Neural cell (in vitro differentiated cells): ENCODE data around the gene CD164.

Experiments used
- EP300 ChIP-seq: fragments of 450-650 bp; conservative IDR thresholded peaks from 2 replicates; pipeline ENCODE4 v1.6.1; 2014; ENCODE audit warnings: antibody characterized with exemption, mild to moderate bottlenecking, moderate library complexity; ENCODE audit not compliant: poor library complexity, severe bottlenecking
- EZH2 ChIP-seq: fragments of 200-600, 300-800 bp; shearing (Covaris generic), sonication (generic); IDR thresholded peaks from 2 replicates; pipeline ENCODE4 v1.6.1; 2014; ENCODE audit warnings: antibody characterized with exemption, low read length, borderline replicate concordance, mild to moderate bottlenecking; ENCODE audit not compliant: insufficient read depth, poor library complexity, severe bottlenecking
- MXI1 ChIP-seq: fragments of 450-650 bp; conservative IDR thresholded peaks from 2 replicates; pipeline ENCODE4 v1.6.1; 2014; ENCODE audit warnings: antibody characterized with exemption, mild to moderate bottlenecking; ENCODE audit not compliant: poor library complexity, severe bottlenecking
- POLR2AphosphoS5 ChIP-seq: IDR thresholded peaks from 2 replicates; pipeline ENCODE4 v1.6.1; 2012
- RAD21 ChIP-seq: fragments of 450-650 bp; conservative IDR thresholded peaks from 2 replicates; pipeline ENCODE4 v1.6.1; 2014; ENCODE audit warnings: antibody characterized with exemption, mild to moderate bottlenecking, moderate library complexity
- SMC3 ChIP-seq: fragments of 450-650 bp; conservative IDR thresholded peaks from 2 replicates; pipeline ENCODE4 v1.6.1; 2014; ENCODE audit warnings: antibody characterized with exemption, mild to moderate bottlenecking, moderate library complexity; ENCODE audit not compliant: poor library complexity
- TAF1 ChIP-seq: IDR thresholded peaks from 2 replicates; pipeline ENCODE4 v1.6.1; 2012; ENCODE audit warnings: low read depth
- TF ChIP-seq, protein P1 (sequence below): fragments of 450-650 bp; IDR thresholded peaks from 2 replicates; pipeline ENCODE4 v1.5.1; 2014; ENCODE audit warnings: antibody characterized with exemption, mild to moderate bottlenecking, moderate library complexity; ENCODE audit not compliant: poor library complexity, severe bottlenecking

DNA sequence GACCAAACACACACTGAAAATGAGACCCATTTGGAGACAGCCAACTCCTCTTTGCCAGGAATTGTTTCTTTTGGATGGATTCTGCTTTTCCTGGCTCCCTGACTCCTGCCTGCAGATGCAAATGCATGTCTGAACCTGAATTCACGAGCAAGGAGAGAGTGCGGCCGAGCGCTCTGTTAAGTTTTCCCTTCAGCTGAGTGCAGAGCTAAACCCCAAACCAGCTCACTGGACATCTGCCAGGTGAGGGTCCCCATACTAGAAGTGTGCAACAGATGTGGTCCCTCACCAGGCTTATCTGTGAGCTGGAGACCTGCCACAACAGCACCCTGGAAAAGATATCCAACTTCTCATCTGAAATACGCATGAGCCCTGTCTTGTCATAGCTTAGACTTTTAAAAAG is 59.0 kb downstream of the CD164 start:
- TF ChIP-seq, protein P1, sequence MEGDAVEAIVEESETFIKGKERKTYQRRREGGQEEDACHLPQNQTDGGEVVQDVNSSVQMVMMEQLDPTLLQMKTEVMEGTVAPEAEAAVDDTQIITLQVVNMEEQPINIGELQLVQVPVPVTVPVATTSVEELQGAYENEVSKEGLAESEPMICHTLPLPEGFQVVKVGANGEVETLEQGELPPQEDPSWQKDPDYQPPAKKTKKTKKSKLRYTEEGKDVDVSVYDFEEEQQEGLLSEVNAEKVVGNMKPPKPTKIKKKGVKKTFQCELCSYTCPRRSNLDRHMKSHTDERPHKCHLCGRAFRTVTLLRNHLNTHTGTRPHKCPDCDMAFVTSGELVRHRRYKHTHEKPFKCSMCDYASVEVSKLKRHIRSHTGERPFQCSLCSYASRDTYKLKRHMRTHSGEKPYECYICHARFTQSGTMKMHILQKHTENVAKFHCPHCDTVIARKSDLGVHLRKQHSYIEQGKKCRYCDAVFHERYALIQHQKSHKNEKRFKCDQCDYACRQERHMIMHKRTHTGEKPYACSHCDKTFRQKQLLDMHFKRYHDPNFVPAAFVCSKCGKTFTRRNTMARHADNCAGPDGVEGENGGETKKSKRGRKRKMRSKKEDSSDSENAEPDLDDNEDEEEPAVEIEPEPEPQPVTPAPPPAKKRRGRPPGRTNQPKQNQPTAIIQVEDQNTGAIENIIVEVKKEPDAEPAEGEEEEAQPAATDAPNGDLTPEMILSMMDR: no peak
- TF ChIP-seq TAF1: no peak
- TF ChIP-seq MXI1: no peak
- no peak for TF ChIP-seq EP300
- TF ChIP-seq POLR2AphosphoS5: no peak
- TF ChIP-seq SMC3: no peak
- no peak for TF ChIP-seq RAD21
- TF ChIP-seq EZH2: no peak
